HFF-Myc (cell line): ENCODE data around the gene MIEF2.
"Not testable (repeated sequence)": the region's sequence is repeated elsewhere in the genome, so short reads cannot be mapped to it uniquely, and the experiment has no call there.

Experiments used
- DNase-seq: peaks from one replicate; pipeline ENCODE4 v3.0.0-alpha.2; 2011; ENCODE audit warnings: low read depth; ENCODE audit errors: extremely low read depth
- H3K4me3 ChIP-seq: replicated peaks from 2 replicates; pipeline ENCODE4 v1.5.1; 2011; ENCODE audit warnings: low read depth, mild to moderate bottlenecking, control low read depth, low read length
- TF ChIP-seq, protein P1 (sequence below): IDR thresholded peaks from 2 replicates; pipeline ENCODE4 v1.5.1; 2012; ENCODE audit warnings: mild to moderate bottlenecking, low read depth, low read length, control low read depth; ENCODE audit errors: missing control alignments

Gene MIEF2

DNA sequence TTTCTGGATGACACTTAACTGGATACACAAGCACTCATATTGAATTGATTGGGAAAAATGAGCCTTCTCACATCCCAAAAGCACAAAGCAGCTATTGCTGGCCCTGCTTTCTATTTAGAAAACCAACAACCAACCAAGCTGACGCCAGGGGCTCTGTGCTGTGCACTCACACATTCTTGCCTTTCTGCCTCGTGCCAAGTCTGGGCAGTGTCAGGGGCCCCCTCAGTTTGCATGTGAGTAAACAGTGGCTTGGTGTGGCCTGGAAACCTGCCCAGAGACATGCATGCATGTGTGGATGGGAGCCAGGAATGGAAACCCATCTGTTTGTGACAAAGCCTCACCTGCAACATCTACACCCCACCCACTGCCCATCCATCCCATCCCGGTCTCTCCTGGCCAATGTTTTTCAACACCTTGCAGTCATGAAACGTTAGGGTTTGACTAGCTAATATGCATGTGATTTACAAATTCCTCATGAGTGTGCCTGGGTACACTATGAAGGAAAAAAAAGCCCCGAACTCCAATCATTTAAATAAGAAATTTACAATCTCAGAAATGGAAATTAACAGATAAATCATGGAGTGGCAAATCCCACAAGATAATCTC, 20.4 kb downstream of the MIEF2 start:
- no peak overlapping the region for H3K4me3 ChIP-seq
- TF ChIP-seq, protein P1, sequence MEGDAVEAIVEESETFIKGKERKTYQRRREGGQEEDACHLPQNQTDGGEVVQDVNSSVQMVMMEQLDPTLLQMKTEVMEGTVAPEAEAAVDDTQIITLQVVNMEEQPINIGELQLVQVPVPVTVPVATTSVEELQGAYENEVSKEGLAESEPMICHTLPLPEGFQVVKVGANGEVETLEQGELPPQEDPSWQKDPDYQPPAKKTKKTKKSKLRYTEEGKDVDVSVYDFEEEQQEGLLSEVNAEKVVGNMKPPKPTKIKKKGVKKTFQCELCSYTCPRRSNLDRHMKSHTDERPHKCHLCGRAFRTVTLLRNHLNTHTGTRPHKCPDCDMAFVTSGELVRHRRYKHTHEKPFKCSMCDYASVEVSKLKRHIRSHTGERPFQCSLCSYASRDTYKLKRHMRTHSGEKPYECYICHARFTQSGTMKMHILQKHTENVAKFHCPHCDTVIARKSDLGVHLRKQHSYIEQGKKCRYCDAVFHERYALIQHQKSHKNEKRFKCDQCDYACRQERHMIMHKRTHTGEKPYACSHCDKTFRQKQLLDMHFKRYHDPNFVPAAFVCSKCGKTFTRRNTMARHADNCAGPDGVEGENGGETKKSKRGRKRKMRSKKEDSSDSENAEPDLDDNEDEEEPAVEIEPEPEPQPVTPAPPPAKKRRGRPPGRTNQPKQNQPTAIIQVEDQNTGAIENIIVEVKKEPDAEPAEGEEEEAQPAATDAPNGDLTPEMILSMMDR: no peak
- no peak for DNase-seq

DNA sequence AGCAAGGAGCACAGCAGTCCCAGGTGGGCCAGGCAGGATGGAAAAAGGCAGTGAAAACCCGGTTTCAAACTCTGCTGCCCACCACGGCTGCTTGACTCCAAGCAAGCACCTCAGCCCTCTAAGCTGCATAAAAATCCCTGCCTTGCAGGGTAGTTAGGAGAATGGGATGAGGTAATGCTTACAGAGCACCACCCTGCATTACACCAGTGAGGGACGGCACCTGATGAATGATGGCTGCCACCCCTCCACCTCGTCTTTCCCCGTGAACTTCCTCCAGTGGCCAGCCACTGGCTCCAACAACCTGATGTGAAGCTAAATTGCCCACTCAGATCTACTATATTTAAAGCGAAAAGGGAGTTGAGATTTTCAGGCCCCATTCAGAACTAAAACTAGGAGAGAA, 21.3 kb downstream of the MIEF2 start:
- TF ChIP-seq, protein P1: no peak
- no peak for DNase-seq
- no peak overlapping the region for H3K4me3 ChIP-seq

DNA sequence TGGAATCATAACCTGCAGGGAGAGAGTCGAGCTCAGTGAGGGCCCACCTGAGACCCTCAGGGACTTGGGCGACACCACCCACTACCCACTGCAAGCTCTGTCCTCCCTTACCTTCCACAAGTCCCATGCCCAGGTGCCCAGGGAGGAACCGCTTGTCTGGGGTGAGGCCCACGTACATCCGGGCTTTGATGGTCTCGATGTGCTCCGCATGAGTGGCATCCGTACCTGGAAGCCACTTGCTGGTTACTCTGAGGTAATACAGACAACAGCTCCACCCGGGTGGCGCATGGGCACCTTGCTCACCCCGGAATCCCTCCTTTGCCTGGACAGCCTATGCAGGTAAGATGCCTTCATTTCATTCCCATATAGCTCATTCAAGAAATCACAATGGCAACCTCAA, 24.8 kb downstream of the MIEF2 start:
- TF ChIP-seq, protein P1: no peak
- no peak overlapping the region for H3K4me3 ChIP-seq
- no peak for DNase-seq

DNA sequence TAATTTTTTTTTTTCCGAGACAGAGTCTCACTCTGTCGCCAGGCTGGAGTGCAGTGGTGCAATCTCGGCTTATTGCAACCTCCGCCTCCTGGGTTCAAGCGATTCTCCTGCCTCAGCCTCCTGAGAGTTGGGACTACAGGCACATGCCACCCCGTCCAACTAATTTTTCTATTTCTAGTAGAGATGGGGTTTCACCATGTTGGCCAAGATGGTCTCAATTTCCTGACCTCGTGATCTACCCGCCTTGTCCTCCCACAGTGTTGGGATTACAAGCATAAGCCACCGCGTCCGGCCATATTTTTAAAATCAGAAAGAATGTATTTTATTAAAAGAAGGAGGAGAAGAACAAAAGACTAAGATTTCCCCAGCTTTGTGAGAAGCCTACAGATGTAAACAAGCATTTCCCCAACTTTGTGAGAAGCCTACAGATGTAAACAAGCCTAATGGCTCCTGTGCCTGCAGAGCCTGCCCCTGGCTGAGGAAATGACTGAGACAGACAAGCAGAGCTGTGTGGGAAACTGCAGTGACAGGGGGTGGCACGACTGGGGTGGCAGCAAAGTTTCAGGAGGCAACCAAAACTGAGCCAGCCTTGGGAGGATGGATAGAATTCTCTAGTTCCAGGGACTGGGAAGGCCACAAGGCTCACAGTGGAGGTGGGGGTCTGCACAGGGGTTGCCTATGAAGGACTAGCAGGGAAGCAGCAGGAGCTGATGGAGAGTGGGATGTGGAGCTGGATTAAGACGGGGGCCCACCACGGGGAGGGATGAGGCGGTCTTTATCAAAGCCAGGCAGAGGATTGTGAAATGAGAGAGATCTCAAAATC, 31.5 kb downstream of the MIEF2 start:
- TF ChIP-seq, protein P1: no peak
- no peak for DNase-seq
- H3K4me3 ChIP-seq: no peak overlapping the region

GRCh38 chr17:18298061-18298460, 37.6 kb downstream of the MIEF2 start:
- not testable (repeated sequence) for DNase-seq, H3K4me3 ChIP-seq

DNA sequence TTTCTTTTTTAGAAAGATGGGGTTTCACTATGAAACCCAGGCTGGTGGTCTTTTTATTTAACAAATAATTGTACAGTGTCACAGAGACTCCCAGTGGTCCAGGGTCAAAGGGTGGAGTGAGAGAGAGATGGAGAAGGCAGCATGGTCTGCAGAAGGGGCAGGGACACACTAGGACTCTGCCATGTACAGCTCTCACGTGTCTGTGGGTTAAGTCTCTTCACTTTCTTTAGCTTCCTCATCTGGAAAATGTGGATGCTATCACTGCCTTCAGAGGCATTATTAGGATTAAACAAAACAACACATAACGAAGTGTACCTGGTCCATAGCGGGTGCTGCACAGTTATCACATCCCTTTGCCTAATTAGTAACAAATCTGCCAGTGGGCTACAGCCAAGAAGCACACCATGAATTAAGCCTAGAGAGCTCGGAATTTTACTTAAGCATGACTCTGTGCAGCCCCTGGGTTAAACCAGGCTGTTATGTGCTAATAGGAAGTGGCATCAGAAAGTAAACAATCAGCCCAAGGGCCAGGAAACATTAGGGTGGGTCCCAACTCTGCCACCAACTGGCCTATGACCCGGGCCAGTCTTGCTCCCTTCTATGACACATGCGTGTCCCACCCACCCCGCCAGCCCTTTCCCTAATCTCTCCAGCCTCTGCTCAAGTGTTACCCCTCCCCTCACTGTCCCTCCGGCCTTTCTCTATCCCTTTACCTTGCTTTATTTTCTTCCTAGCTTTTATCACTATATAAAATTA, 40.4 kb downstream of the MIEF2 start:
- TF ChIP-seq, protein P1: no peak
- no peak overlapping the region for H3K4me3 ChIP-seq
- no peak for DNase-seq

DNA sequence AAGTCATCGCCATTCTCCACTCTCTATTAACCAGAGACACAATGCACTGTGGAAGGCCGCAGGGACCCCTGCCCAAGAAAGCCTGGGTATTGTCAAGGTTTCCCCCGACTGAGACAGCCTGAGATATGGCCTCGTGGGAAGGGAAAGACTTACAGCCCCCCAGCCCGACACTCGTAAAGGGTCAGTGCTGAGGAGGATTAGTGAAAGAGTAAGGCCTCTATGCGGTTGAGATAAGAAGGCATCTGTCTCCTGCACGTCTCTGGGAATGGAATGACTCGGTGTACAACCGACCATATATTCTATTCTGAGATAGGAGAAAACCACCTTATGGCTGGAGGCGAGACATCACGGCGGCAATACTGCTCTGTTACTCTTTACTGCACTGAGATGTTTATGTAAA, 42.7 kb downstream of the MIEF2 start:
- not testable (repeated sequence) for H3K4me3 ChIP-seq, DNase-seq
